Renal cortical epithelial cell (primary cell): ENCODE results near the gene ARSB. TPM values are rescaled to one million over a fixed set of nuclear protein-coding genes. Genes with fewer than 3 reads are reported as not detected.
A peak's percentile ranks its signal among the peaks of the same experiment; 100 is the strongest.

Source experiments
- DNase-seq: peaks from one replicate; pipeline ENCODE4 v3.0.0-alpha.2; 2011; ENCODE audit warnings: low read depth
- total RNA-seq: library from RNA; depleted of rRNA; stranded (reverse); fragments of >200 nt; gene quantifications from 2 replicates; pipeline ENCODE4 v1.2.3, GENCODE V29; 2014

ARSB gene
- total RNA-seq, 1 donor from 2014 or later = 19.5 TPM

- no peak for DNase-seq
Observed at GRCh38 chr5:78805474-78806124, 179.5 kb downstream of the ARSB start.

- no peak for DNase-seq
Observed at GRCh38 chr5:78804995-78805394, 180.1 kb downstream of the ARSB start.

- no peak for DNase-seq
Observed at GRCh38 chr5:78803941-78804340, 181.2 kb downstream of the ARSB start.

- no peak for DNase-seq
Observed at GRCh38 chr5:78803353-78803752, 181.8 kb downstream of the ARSB start.

- DNase-seq = no peak
Observed at GRCh38 chr5:78801413-78801812, 183.7 kb downstream of the ARSB start.

GRCh38 chr5:78799266-78800017 lies 185.7 kb downstream of the ARSB start:
- peak; percentile 70 for DNase-seq

GRCh38 chr5:78798673-78799029 lies 186.5 kb downstream of the ARSB start:
- DNase-seq = no peak

GRCh38 chr5:78797936-78798672 lies 187.0 kb downstream of the ARSB start:
- DNase-seq = no peak

GRCh38 chr5:78795757-78796156 lies 189.4 kb downstream of the ARSB start:
- peak; percentile 97 for DNase-seq

GRCh38 chr5:78794693-78795215 lies 190.4 kb downstream of the ARSB start:
- no peak for DNase-seq

GRCh38 chr5:78793907-78794662 lies 191.0 kb downstream of the ARSB start:
- no peak for DNase-seq

GRCh38 chr5:78792345-78793055 lies 192.6 kb downstream of the ARSB start:
- DNase-seq = no peak

GRCh38 chr5:78791501-78792100 lies 193.5 kb downstream of the ARSB start:
- no peak for DNase-seq

- no peak for DNase-seq
Observed at GRCh38 chr5:78787783-78788182, 197.3 kb downstream of the ARSB start.

GRCh38 chr5:78785454-78785853 lies 199.7 kb downstream of the ARSB start:
- no peak for DNase-seq

- DNase-seq = no peak
Observed at GRCh38 chr5:78783434-78784130, 201.5 kb downstream of the ARSB start.

GRCh38 chr5:78782728-78783127 lies 202.4 kb downstream of the ARSB start:
- no peak for DNase-seq

- DNase-seq = no peak
Observed at GRCh38 chr5:78781611-78782286, 203.4 kb downstream of the ARSB start.

GRCh38 chr5:78779771-78780616 lies 205.1 kb downstream of the ARSB start:
- DNase-seq = peak; percentile 32
